Bronchial epithelial cell (primary cell): ENCODE data around the gene RNF19B. TPM values are rescaled to one million over a fixed set of nuclear protein-coding genes. Genes with fewer than 3 reads are reported as not detected.

Source experiments
- DNase-seq: peaks from one replicate; pipeline ENCODE4 v3.0.0-alpha.2; 2010; ENCODE audit warnings: low read depth
- FAIRE-seq: peaks from 2 replicates; lab custom pipeline; 2011; peaks lifted over from hg19 to GRCh38; lab: Jason Lieb, UNC
- H3K27me3 ChIP-seq: 2 replicates; pipeline ENCODE4 v1.5.1; 2011; ENCODE audit warnings: low read length; ENCODE audit not compliant: control insufficient read depth, insufficient read depth
- H3K36me3 ChIP-seq: 2 replicates; pipeline ENCODE4 v1.5.1; 2011; ENCODE audit warnings: low read length; ENCODE audit not compliant: control insufficient read depth, insufficient read depth
- H3K4me3 ChIP-seq: 2 replicates; pipeline ENCODE4 v1.5.1; 2011; ENCODE audit warnings: mild to moderate bottlenecking, low read depth, low read length, control low read depth
- total RNA-seq: library from RNA; depleted of rRNA; stranded (reverse); fragments of >200 nt; gene quantifications from 2 replicates; pipeline ENCODE4 v1.2.1, GENCODE V29; 2014
- TF ChIP-seq, protein P1 (sequence below): IDR thresholded peaks from 2 replicates; pipeline ENCODE4 v1.5.1; 2011; ENCODE audit warnings: mild to moderate bottlenecking, moderate library complexity, low read length, control low read depth, inconsistent platforms; ENCODE audit not compliant: insufficient read depth, severe bottlenecking

Gene RNF19B
- total RNA-seq, 1 donor from 2014 or later: 32.6 TPM

DNA sequence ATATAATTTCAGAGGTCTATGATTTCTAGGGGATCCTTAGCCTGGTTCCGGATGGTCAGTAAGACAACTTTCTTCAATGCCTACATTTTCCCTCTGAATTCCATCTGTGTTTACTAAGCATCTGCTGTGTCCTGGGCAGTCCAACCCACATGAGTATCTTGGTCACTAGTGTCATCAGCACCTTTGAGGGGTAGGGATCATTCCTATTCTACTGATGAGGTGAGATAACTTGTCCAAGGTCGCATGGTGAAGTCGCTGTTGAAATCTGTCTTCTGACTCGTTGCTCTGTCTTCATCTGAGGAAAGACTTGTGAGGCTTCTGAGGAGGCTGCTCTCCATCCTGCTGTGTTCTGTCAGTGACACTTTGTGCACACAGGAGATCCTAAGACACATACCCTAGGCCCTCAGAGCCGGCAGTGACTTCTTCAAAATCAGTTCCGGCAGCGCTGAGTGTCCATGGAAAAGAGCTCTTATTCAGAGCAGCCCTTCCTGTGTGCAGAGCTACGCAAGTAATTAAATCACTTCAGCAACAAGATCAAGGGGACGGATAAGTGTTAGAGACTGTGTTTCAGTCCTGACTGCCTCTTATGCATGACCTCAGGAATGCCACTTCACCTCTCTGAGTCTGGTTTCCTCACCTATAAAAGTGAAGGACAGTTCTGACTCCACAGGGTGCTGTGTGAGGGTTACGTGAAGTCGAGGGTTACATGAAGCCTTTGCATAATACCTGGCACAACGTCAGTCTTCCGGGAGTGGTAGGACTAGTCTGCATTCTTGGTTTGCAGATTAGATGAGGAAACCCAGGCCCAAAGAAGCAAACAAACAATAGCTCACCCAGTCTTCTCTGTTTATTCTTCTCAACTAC lies 43.7 kb upstream of the RNF19B start:
- FAIRE-seq (peak; percentile 64), DNase-seq (peak; percentile 92)
- Histone ChIP-seq H3K27me3 (no peaks in the 10 kb centered on the region), H3K36me3 (peaks cover 14% of the 10 kb centered on the region), H3K4me3 (no peak overlapping the region)
- TF ChIP-seq, protein P1, sequence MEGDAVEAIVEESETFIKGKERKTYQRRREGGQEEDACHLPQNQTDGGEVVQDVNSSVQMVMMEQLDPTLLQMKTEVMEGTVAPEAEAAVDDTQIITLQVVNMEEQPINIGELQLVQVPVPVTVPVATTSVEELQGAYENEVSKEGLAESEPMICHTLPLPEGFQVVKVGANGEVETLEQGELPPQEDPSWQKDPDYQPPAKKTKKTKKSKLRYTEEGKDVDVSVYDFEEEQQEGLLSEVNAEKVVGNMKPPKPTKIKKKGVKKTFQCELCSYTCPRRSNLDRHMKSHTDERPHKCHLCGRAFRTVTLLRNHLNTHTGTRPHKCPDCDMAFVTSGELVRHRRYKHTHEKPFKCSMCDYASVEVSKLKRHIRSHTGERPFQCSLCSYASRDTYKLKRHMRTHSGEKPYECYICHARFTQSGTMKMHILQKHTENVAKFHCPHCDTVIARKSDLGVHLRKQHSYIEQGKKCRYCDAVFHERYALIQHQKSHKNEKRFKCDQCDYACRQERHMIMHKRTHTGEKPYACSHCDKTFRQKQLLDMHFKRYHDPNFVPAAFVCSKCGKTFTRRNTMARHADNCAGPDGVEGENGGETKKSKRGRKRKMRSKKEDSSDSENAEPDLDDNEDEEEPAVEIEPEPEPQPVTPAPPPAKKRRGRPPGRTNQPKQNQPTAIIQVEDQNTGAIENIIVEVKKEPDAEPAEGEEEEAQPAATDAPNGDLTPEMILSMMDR: no peak

DNA sequence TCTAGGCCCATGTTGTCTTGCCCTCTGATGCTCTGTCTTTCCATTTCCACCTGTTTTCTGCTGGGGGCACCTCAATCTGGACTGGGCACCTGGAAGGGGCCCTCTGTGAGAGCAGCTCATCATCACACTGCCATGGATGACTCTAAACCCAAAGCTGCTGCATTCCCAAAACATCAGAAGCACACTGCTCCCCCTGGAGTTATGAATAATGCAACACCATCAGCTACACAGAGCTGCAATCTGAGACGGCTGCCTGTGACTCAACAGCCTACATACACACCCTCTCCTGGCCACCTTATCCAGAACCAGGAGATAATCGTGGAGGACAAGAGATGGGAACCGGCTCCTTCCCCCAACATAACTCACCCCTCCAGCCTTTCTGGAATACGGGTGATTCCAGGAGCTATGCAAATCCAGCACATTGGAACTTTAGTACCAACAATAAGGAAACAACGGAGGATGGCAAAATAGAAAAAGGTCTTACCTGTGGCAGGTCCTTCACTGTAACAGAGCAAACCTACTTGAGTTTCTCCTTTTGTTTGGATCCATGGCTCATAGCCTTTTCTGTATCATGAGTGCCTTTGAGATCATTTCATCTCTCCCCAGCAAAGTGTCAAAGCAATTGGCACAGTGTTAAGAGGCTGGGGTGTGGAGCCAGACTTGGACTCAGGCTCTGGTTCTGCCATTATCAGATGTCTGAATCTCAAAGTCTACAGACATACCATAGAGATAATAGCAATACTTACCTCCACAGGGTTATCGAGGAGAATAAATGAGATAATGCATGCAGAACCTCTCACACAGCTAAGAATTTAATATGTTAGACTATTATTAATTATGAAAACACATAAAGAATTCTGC lies 42.8 kb upstream of the RNF19B start:
- peaks cover 9% of the 10 kb centered on the region for H3K36me3 ChIP-seq
- peak; percentile 95 for DNase-seq
- H3K4me3 ChIP-seq: no peak overlapping the region
- TF ChIP-seq, protein P1: peak; percentile 75
- H3K27me3 ChIP-seq: no peaks in the 10 kb centered on the region
- FAIRE-seq: no peak

DNA sequence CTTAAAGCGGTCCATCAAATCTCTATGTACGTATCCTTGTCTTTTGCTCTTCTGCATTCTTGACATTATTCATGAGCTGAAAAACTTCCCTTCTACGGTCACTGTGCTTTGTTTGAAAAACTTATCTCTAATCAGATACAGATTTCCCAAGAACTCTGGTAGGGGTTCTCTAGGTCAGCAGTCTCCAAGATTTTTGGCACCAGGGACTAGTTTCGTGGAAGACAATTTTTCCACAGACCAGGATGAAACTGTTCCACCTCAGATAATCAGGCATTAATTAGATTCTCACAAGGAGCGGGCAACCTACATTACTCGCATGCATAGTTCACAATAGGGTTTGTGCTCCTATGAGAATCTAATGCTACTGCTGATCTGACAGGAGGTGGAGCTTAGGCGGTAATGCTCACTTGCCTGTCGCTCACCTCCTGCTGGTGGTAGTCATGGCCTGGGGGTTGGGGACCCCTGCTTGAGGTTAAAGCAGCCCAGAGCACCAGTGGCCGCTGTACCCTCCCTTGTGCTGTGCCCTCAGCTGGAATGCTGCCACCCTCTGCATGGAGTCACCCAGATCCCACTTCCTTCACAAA lies 41.3 kb upstream of the RNF19B start:
- FAIRE-seq (no peak), DNase-seq (no peak)
- peaks cover 5% of the 10 kb centered on the region for H3K36me3 ChIP-seq
- TF ChIP-seq, protein P1: no peak
- no peak overlapping the region for H3K4me3 ChIP-seq
- no peaks in the 10 kb centered on the region for H3K27me3 ChIP-seq

DNA sequence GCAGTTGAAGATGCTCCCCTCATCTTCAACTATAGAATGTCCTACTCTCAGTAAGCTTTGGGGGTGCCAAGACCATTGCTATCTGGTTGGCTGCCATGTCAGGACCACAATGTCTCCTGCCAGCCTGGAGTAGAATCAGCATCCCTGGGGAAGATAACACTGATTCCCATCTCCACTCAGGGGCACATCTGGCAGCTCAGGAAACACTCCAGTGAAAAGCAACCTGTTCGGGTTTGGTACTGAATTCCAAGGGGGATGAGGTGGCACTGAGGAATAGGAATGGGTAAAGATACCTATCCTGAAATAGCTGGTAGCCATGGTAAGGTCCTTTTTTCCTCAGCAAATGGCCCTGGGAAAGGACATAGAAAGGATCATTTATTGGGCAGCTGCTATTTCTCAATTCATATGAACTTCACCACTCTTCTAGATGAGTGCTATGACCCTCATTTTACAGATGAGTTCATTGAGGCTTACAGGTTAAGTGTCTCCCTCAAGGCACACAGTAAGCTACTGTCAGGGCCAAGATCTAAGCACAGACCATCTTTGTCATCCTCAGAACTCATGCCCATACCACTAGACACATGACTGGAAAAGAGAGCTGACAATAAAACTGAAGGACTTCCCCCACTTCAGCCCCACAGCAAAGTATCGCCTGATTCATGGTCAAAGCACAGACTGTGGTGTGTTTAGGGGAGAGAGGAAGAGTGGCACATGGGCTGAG lies 40.7 kb upstream of the RNF19B start:
- no peaks in the 10 kb centered on the region for H3K27me3 ChIP-seq
- H3K36me3 ChIP-seq: peaks cover 5% of the 10 kb centered on the region
- no peak overlapping the region for H3K4me3 ChIP-seq
- FAIRE-seq (no peak), DNase-seq (peak; percentile 33)
- TF ChIP-seq, protein P1: no peak

DNA sequence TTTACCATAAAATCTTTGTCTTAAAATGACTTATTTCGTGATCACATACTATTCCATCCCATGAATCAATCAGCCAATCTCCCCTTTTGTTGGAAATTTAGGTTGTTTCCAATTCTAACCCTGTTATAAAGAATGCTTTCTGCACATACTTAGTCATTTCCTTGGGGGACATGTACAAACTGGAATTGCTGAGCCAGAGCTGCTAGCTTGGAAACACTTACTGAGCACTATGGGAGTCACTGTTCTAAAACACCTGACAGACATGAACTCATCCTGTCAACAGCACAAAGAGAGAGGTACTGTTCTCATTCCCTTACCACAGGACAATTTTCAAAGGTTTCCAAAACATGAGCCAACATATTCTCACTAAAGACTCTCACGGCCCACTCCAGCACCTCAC lies 40.0 kb upstream of the RNF19B start:
- H3K27me3 ChIP-seq: no peaks in the 10 kb centered on the region
- H3K4me3 ChIP-seq: no peak overlapping the region
- FAIRE-seq (no peak), DNase-seq (peak; percentile 99)
- TF ChIP-seq, protein P1: no peak
- H3K36me3 ChIP-seq: peaks cover 5% of the 10 kb centered on the region
